ENCODE measurements around the gene EPAS1.

EPAS1 gene

GRCh38 chr2:46334389-46335271 is 37.4 kb downstream of the EPAS1 start:
- H3K4me3 Mint-ChIP-seq = no peak overlapping the region
- H3K4me1 Mint-ChIP-seq = no peaks in the 10 kb centered on the region
- no peaks in the 10 kb centered on the region for H3K36me3 Mint-ChIP-seq
- H3K27me3 Mint-ChIP-seq = peaks cover 42% of the 10 kb centered on the region
- H3K9me3 Mint-ChIP-seq = no peaks in the 10 kb centered on the region
- ATAC-seq = no peak
- H3K27ac Mint-ChIP-seq = no peak overlapping the region

GRCh38 chr2:46335391-46336282 is 38.4 kb downstream of the EPAS1 start:
- Mint-ChIP-seq H3K4me1 (no peaks in the 10 kb centered on the region), H3K9me3 (no peaks in the 10 kb centered on the region), H3K27ac (no peak overlapping the region), H3K36me3 (no peaks in the 10 kb centered on the region), H3K27me3 (peaks cover 40% of the 10 kb centered on the region), H3K4me3 (no peak overlapping the region)
- ATAC-seq = no peak

GRCh38 chr2:46336283-46336959 is 39.2 kb downstream of the EPAS1 start:
- Mint-ChIP-seq H3K9me3 (no peaks in the 10 kb centered on the region), H3K4me1 (no peaks in the 10 kb centered on the region), H3K27me3 (peaks cover 40% of the 10 kb centered on the region), H3K36me3 (no peaks in the 10 kb centered on the region), H3K4me3 (no peak overlapping the region), H3K27ac (no peak overlapping the region)
- peak; percentile 4 for ATAC-seq

GRCh38 chr2:46337208-46337994 is 40.2 kb downstream of the EPAS1 start:
- H3K27ac Mint-ChIP-seq = no peak overlapping the region
- peaks cover 44% of the 10 kb centered on the region for H3K27me3 Mint-ChIP-seq
- ATAC-seq = no peak
- no peaks in the 10 kb centered on the region for H3K9me3 Mint-ChIP-seq
- H3K36me3 Mint-ChIP-seq = no peaks in the 10 kb centered on the region
- no peak overlapping the region for H3K4me3 Mint-ChIP-seq
- H3K4me1 Mint-ChIP-seq = no peaks in the 10 kb centered on the region

GRCh38 chr2:46338674-46339073 is 41.5 kb downstream of the EPAS1 start:
- H3K27me3 Mint-ChIP-seq = peaks cover 44% of the 10 kb centered on the region
- ATAC-seq = no peak
- H3K4me3 Mint-ChIP-seq = no peak overlapping the region
- H3K9me3 Mint-ChIP-seq = no peaks in the 10 kb centered on the region
- no peaks in the 10 kb centered on the region for H3K4me1 Mint-ChIP-seq
- no peaks in the 10 kb centered on the region for H3K36me3 Mint-ChIP-seq
- no peak overlapping the region for H3K27ac Mint-ChIP-seq

- H3K9me3 Mint-ChIP-seq = no peaks in the 10 kb centered on the region
- no peak overlapping the region for H3K27ac Mint-ChIP-seq
- no peaks in the 10 kb centered on the region for H3K36me3 Mint-ChIP-seq
- ATAC-seq = no peak
- H3K4me1 Mint-ChIP-seq = no peaks in the 10 kb centered on the region
- H3K4me3 Mint-ChIP-seq = no peak overlapping the region
- H3K27me3 Mint-ChIP-seq = peaks cover 45% of the 10 kb centered on the region
Measured at GRCh38 chr2:46339200-46339599, 42.0 kb downstream of the EPAS1 start.

GRCh38 chr2:46339676-46340459 is 42.7 kb downstream of the EPAS1 start:
- H3K27ac Mint-ChIP-seq = no peak overlapping the region

GRCh38 chr2:46340740-46341420 is 43.7 kb downstream of the EPAS1 start:
- Mint-ChIP-seq H3K4me1 (no peaks in the 10 kb centered on the region), H3K36me3 (no peaks in the 10 kb centered on the region), H3K27ac (no peak overlapping the region), H3K27me3 (peaks cover 41% of the 10 kb centered on the region), H3K4me3 (no peak overlapping the region), H3K9me3 (no peaks in the 10 kb centered on the region)
- ATAC-seq = no peak

More at GRCh38 chr2:46339676-46340459, 42.7 kb downstream of the EPAS1 start:
- Mint-ChIP-seq H3K4me1 (no peaks in the 10 kb centered on the region), H3K4me3 (no peak overlapping the region), H3K27me3 (peaks cover 45% of the 10 kb centered on the region), H3K36me3 (no peaks in the 10 kb centered on the region), H3K9me3 (no peaks in the 10 kb centered on the region)
- no peak for ATAC-seq

- no peak for ATAC-seq
- H3K4me1 Mint-ChIP-seq = no peaks in the 10 kb centered on the region
Measured at GRCh38 chr2:46342566-46343315, 45.5 kb downstream of the EPAS1 start.

GRCh38 chr2:46344706-46345105 is 47.5 kb downstream of the EPAS1 start:
- Mint-ChIP-seq H3K27me3 (peaks cover 52% of the 10 kb centered on the region), H3K9me3 (no peaks in the 10 kb centered on the region), H3K27ac (no peak overlapping the region), H3K4me1 (no peaks in the 10 kb centered on the region), H3K4me3 (no peak overlapping the region), H3K36me3 (no peaks in the 10 kb centered on the region)
- no peak for ATAC-seq

More at GRCh38 chr2:46342566-46343315, 45.5 kb downstream of the EPAS1 start:
- Mint-ChIP-seq H3K9me3 (no peaks in the 10 kb centered on the region), H3K27ac (no peak overlapping the region), H3K4me3 (no peak overlapping the region), H3K27me3 (peaks cover 45% of the 10 kb centered on the region), H3K36me3 (no peaks in the 10 kb centered on the region)

- Mint-ChIP-seq H3K4me1 (no peaks in the 10 kb centered on the region), H3K27ac (no peak overlapping the region), H3K4me3 (no peak overlapping the region), H3K36me3 (no peaks in the 10 kb centered on the region), H3K27me3 (peaks cover 52% of the 10 kb centered on the region), H3K9me3 (no peaks in the 10 kb centered on the region)
- ATAC-seq = no peak
Measured at GRCh38 chr2:46345775-46346174, 48.6 kb downstream of the EPAS1 start.

- Mint-ChIP-seq H3K27ac (no peak overlapping the region), H3K36me3 (no peaks in the 10 kb centered on the region), H3K9me3 (no peaks in the 10 kb centered on the region), H3K4me3 (no peak overlapping the region), H3K4me1 (peaks cover 4% of the 10 kb centered on the region), H3K27me3 (peaks cover 53% of the 10 kb centered on the region)
- ATAC-seq = no peak
Measured at GRCh38 chr2:46346719-46347118, 49.5 kb downstream of the EPAS1 start.
